Neutrophil (primary cell): ENCODE results near the gene NSUN5.
"Not testable (repeated sequence)": the region's sequence is repeated elsewhere in the genome, so short reads cannot be mapped to it uniquely, and the experiment has no call there.

Source experiments
- H3K27ac ChIP-seq: fragments of 200-600 bp; sonication (generic); 2 replicates; pipeline ENCODE4 v1.5.1; 2016; ENCODE audit warnings: mild to moderate bottlenecking, moderate library complexity
- H3K27me3 ChIP-seq: fragments of 200-600 bp; sonication (generic); 2 replicates; pipeline ENCODE4 v1.6.0; 2016; ENCODE audit warnings: mild to moderate bottlenecking
- H3K36me3 ChIP-seq: fragments of 200-600 bp; sonication (generic); 2 replicates; pipeline ENCODE4 v1.5.1; 2017
- H3K4me1 ChIP-seq, 2 experiments: fragments of 200-600 bp in 1 of 2; sonication (generic) in 1 of 2; 1 replicate in 1 of 2; 2 replicates in 1 of 2; pipeline versions ENCODE4 v1.5.1 to v1.6.1; 2013 to 2016; ENCODE audit warnings: low read depth in 1 of 2, low read length in 1 of 2, mild to moderate bottlenecking in 1 of 2, moderate library complexity in 1 of 2; ENCODE audit not compliant: control insufficient read depth in 1 of 2, insufficient read depth in 1 of 2
- H3K4me3 ChIP-seq, 2 experiments: fragments of 200-600 bp in 1 of 2; sonication (generic) in 1 of 2; 1 replicate in 1 of 2; 2 replicates in 1 of 2; pipeline ENCODE4 v1.5.1; 2013 to 2016; ENCODE audit warnings: low read depth in 1 of 2, low read length in 1 of 2, mild to moderate bottlenecking in 1 of 2, moderate library complexity in 1 of 2
- H3K9me3 ChIP-seq: fragments of 200-600 bp; sonication (generic); 2 replicates; pipeline ENCODE4 v1.5.1; 2016
- TF ChIP-seq, protein P1 (sequence below): fragments of 200-600 bp; sonication (generic); IDR thresholded peaks from 2 replicates; pipeline ENCODE4 v1.5.1; 2016; ENCODE audit warnings: antibody characterized with exemption

NSUN5 gene

DNA sequence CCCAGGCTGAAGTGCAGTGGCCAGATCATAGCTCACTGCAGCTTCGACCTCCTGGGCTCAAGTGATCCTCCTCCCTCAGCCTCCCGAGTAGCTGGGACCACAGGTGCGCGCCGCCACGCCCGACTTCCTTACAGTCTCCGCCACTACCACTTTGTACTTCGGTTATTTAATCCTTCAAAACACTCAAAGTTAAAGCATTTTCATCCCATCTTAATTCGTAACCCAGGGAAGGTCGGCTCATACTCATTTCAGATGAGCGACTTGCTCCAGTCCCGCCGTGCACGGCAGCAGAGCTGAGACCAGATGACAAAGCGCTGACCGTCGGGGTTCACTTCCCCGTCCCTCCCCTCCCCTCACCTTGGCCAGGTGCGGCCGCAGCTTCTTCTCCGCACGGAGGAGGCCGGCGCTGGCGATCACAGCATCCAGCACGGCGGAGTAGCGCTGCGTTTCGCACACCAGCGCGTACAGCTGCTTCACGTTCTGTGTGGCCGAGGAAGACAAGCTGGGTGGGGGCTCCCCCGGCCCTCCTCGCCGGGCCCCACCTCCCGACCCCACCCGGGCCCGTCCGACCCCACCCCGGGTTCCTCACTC is 457 bp downstream of the NSUN5 start:
- Histone ChIP-seq H3K9me3 (no peaks in the 10 kb centered on the region), H3K4me1 (peaks cover 47 to 52% of the 10 kb centered on the region in 2 experiments), H3K27me3 (no peaks in the 10 kb centered on the region), H3K4me3 (peak overlapping the region; percentile 76 to 83), H3K27ac (peak overlapping the region; percentile 85), H3K36me3 (peaks cover 30% of the 10 kb centered on the region)
- TF ChIP-seq, protein P1, sequence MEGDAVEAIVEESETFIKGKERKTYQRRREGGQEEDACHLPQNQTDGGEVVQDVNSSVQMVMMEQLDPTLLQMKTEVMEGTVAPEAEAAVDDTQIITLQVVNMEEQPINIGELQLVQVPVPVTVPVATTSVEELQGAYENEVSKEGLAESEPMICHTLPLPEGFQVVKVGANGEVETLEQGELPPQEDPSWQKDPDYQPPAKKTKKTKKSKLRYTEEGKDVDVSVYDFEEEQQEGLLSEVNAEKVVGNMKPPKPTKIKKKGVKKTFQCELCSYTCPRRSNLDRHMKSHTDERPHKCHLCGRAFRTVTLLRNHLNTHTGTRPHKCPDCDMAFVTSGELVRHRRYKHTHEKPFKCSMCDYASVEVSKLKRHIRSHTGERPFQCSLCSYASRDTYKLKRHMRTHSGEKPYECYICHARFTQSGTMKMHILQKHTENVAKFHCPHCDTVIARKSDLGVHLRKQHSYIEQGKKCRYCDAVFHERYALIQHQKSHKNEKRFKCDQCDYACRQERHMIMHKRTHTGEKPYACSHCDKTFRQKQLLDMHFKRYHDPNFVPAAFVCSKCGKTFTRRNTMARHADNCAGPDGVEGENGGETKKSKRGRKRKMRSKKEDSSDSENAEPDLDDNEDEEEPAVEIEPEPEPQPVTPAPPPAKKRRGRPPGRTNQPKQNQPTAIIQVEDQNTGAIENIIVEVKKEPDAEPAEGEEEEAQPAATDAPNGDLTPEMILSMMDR = no peak

DNA sequence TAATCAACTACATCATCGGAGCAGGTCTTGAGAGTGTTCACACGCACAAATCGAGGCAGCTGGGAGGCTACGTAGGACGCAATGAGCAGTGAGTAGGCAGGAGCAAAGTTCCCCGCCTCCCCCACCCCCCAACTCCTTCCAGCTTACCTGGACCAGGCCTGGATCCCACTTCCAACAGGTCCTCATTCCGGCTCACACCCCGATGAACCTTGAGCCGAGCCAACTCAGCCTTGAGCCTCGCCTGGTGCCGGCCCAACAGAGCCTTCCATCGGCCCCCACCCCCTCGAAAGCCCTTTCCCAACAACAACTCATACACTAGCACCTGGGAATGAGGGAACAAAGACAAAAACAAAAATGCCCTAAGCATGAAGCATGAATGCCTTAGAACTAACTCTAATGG is 1.2 kb downstream of the NSUN5 start:
- Histone ChIP-seq H3K27ac (peak overlapping the region; percentile 85), H3K27me3 (no peaks in the 10 kb centered on the region), H3K36me3 (peaks cover 36% of the 10 kb centered on the region), H3K4me1 (peaks cover 52 to 58% of the 10 kb centered on the region in 2 experiments), H3K9me3 (no peaks in the 10 kb centered on the region), H3K4me3 (peak overlapping the region; percentile 76 to 83)
- TF ChIP-seq, protein P1 = no peak

DNA sequence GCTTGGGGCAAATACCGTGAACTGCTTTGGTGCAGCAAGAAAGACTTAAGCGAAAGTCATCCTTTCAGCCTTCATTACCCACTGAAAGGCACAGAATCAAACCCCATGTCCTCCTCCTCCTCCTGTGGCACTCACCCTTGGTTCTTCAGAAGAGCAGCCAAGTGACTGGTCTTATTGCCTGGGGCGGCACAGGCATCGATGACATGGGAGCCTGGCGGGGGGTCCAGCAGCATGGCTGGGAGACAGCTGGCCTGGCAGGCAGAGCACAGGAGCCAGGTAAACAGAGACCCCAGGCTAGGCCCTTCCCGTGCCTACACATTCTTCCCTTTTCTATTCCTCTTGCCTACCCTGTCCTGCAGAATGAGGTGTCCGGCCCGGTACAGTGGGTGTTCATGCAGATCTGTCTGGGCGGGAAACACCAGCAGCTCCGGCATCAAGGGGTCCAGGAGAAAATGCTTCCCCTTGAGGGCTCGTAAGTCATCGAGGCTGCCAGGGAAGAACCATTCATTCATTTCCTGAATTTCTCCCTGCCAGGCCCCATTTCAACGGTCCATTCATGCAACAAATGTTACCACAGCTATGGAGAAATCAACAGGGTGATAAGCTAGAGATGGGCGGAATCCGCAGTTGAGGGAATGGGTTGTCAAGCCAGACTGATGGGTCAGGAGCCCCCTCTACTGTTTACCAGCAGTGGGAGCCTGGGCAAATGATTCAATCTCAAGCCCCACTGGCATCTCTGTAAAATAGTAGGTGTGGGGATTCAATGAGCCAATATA is 3.8 kb downstream of the NSUN5 start:
- H3K27me3 ChIP-seq, H3K4me3 ChIP-seq, H3K9me3 ChIP-seq: not testable (repeated sequence)
- peak overlapping the region; percentile 70 for H3K27ac ChIP-seq
- H3K4me1 ChIP-seq = peaks cover 57 to 62% of the 10 kb centered on the region in 2 experiments
- H3K36me3 ChIP-seq = peaks cover 36% of the 10 kb centered on the region

DNA sequence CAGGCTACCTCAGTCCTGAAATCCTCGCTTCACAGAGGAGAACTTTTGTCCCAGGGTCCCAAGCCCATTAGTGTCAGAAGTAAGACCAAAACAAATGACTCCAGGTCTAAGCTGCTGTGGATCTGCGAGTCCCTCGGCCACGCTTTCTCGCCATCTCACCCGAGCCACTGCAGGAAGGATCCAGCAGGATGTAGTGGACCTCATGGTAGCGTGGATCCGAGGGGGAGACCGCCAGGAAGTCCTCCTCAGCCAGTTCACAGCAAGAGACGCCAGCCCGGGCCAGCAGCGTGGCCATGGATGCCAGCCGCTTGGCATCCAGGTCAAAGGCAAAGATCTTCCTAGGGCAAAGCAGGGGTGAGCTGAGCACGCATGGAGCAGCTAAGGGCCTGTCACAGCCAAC is 4.6 kb downstream of the NSUN5 start:
- Histone ChIP-seq H3K4me1 (peaks cover 54 to 62% of the 10 kb centered on the region in 2 experiments), H3K27ac (peak overlapping the region; percentile 70), H3K4me3 (no peak overlapping the region), H3K9me3 (no peaks in the 10 kb centered on the region), H3K27me3 (no peaks in the 10 kb centered on the region), H3K36me3 (peaks cover 36% of the 10 kb centered on the region)
- TF ChIP-seq, protein P1 = no peak

DNA sequence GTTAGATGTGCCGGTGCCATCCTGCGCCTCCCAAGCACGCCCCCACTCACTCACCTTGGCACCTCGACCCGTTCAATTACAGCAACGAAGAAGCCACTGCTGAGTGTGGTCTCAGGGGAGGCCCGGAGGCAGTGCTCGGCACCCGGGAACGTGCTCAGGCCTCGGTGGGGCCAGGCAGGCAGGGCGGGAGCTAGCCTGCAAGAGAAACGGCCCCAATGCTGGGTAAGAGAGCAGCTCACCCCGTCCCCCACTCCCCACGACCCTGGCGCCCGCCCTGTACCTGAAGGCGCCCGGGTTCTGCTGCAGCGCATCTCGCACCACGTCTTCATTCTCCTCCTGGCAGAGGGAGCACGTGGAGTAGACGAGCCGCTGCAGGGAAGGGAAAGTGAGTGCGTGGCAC is 5.1 kb downstream of the NSUN5 start:
- peaks cover 52 to 60% of the 10 kb centered on the region in 2 experiments for H3K4me1 ChIP-seq
- H3K36me3 ChIP-seq = peaks cover 36% of the 10 kb centered on the region
- H3K9me3 ChIP-seq = no peaks in the 10 kb centered on the region
- peak overlapping the region; percentile 70 for H3K27ac ChIP-seq
- H3K27me3 ChIP-seq = no peaks in the 10 kb centered on the region
- TF ChIP-seq, protein P1 = no peak
- H3K4me3 ChIP-seq = no peak overlapping the region

DNA sequence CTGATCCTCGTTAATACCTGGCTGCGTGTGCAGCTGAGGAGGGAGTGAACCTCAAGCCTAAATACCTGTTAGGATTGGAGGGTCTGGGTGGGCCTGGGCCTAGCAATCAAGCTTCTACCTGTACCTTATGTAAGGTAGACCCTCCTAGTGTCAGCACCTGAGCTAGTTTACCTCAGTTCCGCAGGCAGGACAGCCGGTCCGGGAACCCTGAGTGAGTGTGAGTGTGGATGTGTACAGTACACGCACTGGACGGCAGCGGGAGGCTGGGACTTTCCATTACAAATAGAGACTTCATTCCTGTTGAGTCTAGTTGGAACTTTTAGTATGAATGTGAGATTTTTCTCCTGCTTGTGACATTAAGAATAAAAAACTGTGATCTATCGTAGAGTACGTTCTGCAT is 5.8 kb downstream of the NSUN5 start:
- peaks cover 47 to 56% of the 10 kb centered on the region in 2 experiments for H3K4me1 ChIP-seq
- H3K9me3 ChIP-seq, H3K27me3 ChIP-seq, H3K4me3 ChIP-seq: not testable (repeated sequence)
- peak overlapping the region; percentile 70 for H3K27ac ChIP-seq
- peaks cover 36% of the 10 kb centered on the region for H3K36me3 ChIP-seq

DNA sequence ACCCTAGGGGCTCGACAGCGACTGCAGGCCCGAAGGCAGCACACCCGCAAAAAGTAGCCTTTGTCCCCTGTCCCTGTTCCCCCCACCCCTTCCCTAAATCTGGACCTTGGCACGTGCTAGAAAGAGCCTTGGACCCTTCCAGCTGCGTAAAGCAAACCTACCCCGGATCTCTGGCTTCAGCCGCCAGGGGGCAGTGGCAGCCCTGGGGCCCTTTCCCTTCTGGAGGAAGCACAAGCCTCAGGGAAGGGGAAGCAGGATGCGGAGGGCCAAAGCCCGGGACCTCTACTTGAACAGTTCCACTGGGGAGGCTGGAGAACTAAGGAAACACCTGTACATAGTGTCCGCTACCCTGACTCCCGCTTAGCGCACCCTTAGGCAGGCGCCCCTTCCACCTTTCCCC is 7.5 kb downstream of the NSUN5 start:
- H3K4me1 ChIP-seq = peaks cover 35 to 39% of the 10 kb centered on the region in 2 experiments
- H3K27ac ChIP-seq, H3K27me3 ChIP-seq, H3K9me3 ChIP-seq, H3K4me3 ChIP-seq: not testable (repeated sequence)
- H3K36me3 ChIP-seq = peaks cover 26% of the 10 kb centered on the region

DNA sequence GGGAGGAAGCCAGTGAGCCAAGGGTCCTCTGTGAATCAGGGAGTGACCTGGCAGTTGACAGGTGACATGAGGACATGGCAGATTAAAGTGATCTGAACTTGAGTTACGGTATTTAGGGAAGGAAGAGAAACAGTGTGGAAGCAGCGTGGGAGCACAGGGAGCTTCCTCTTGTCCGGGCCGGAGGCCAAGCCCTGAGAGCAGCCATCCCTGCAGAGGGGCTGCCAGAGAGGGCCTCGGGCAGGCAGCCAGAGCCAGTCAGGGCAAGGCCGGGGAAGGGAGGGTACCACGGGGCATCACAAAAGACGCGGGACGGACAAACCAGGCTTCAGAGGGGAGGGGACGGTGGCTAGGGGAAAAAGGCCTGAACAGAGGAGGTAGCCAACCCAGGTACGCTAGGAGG is 8.8 kb downstream of the NSUN5 start:
- H3K36me3 ChIP-seq = peaks cover 21% of the 10 kb centered on the region
- H3K27ac ChIP-seq, H3K9me3 ChIP-seq, H3K4me3 ChIP-seq, H3K27me3 ChIP-seq: not testable (repeated sequence)
- H3K4me1 ChIP-seq = peaks cover 25 to 28% of the 10 kb centered on the region in 2 experiments

DNA sequence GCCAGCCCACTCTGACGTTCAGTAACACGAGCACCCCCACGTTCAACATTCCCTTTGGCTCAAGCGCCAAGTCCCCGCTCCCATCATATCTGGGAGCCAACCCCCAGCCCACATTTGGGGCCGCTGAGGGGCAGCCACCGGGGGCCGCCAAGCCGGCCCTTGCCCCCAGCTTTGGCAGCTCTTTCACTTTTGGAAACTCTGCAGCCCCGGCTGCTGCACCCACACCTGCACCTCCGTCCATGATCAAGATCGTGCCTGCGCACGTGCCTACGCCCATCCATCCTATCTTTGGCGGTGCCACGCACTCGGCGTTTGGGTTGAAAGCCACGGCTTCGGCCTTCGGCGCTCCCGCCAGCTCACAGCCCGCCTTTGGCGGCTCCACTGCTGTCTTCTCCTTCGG is 10.9 kb downstream of the NSUN5 start:
- not testable (repeated sequence) for H3K4me3 ChIP-seq, H3K9me3 ChIP-seq, H3K27ac ChIP-seq, H3K27me3 ChIP-seq, H3K4me1 ChIP-seq, H3K36me3 ChIP-seq

DNA sequence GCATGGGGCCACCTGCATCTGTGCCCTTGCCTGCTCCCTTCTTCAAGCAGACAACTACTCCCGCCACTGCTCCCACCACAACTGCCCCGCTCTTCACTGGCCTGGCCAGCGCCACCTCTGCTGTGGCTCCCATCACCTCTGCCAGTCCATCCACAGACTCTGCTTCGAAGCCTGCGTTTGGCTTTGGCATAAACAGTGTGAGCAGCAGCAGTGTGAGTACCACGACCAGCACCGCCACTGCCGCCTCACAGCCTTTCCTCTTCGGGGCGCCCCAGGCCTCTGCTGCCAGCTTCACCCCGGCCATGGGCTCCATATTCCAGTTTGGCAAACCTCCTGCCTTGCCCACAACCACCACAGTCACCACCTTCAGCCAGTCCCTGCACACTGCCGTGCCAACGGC is 11.4 kb downstream of the NSUN5 start:
- H3K4me1 ChIP-seq, H3K4me3 ChIP-seq, H3K27me3 ChIP-seq, H3K27ac ChIP-seq, H3K9me3 ChIP-seq, H3K36me3 ChIP-seq: not testable (repeated sequence)
